ENCODE results near the gene DLGAP1. TPM values are rescaled to one million over a fixed set of nuclear protein-coding genes. Genes with fewer than 3 reads are reported as not detected.
"Not testable (repeated sequence)": the region's sequence is repeated elsewhere in the genome, so short reads cannot be mapped to it uniquely, and the experiment has no call there.

The DLGAP1 gene
- total RNA-seq, result 0.17 and 0.36 TPM in 2 replicates

GRCh38 chr18:4455113-4455811 is at the start of gene DLGAP1:
TSS of gene DLGAP1 (minus strand) at chr18:4455307.
- Mint-ChIP-seq H3K9me3 (peaks cover 11% of the 10 kb centered on the region), H3K36me3 (ENCODE audit: low read depth) (peaks cover 4% of the 10 kb centered on the region), H3K4me1 (ENCODE audit: low read depth) (no peaks in the 10 kb centered on the region), H3K4me3 (no peak within 1 kb of the TSS), H3K27me3 (ENCODE audit: insufficient read depth) (peaks cover 30% of the 10 kb centered on the region), H3K27ac (no peak within 1 kb of the TSS)
- intact Hi-C loops (cut with micrococcal nuclease), result loop anchor here (10.0 kb wide), 1 partner anchor 600 kb away; no protein-coding TSS in a partner anchor
- DNase-seq (ENCODE audit: low spot score), result no peak

- intact Hi-C loops (cut with micrococcal nuclease); H3K36me3 Mint-ChIP-seq (ENCODE audit: low read depth); DNase-seq (ENCODE audit: low spot score); H3K4me3 Mint-ChIP-seq; H3K27ac Mint-ChIP-seq; H3K27me3 Mint-ChIP-seq (ENCODE audit: insufficient read depth); H3K4me1 Mint-ChIP-seq (ENCODE audit: low read depth): not testable (repeated sequence)
- peaks cover 22% of the 10 kb centered on the region for H3K9me3 Mint-ChIP-seq
Observed at GRCh38 chr18:4494703-4495284, 39.7 kb upstream of the DLGAP1 start.

- Mint-ChIP-seq H3K9me3 (peaks cover 3% of the 10 kb centered on the region), H3K27ac (no peak overlapping the region), H3K4me3 (no peak overlapping the region), H3K4me1 (ENCODE audit: low read depth) (no peaks in the 10 kb centered on the region), H3K36me3 (ENCODE audit: low read depth) (no peaks in the 10 kb centered on the region), H3K27me3 (ENCODE audit: insufficient read depth) (no peaks in the 10 kb centered on the region)
- DNase-seq (ENCODE audit: low spot score), result no peak
- intact Hi-C loops (cut with micrococcal nuclease), result no loop called here
Observed at GRCh38 chr18:4468511-4468910, 13.4 kb upstream of the DLGAP1 start.

GRCh38 chr18:4454537-4455112 is 482 bp downstream of the DLGAP1 start:
- no peak overlapping the region for H3K27ac Mint-ChIP-seq
- intact Hi-C loops (cut with micrococcal nuclease), result loop anchor here (10.0 kb wide), 1 partner anchor 600 kb away; no protein-coding TSS in a partner anchor
- peaks cover 4% of the 10 kb centered on the region for H3K36me3 Mint-ChIP-seq (ENCODE audit: low read depth)
- H3K27me3 Mint-ChIP-seq (ENCODE audit: insufficient read depth), result peaks cover 30% of the 10 kb centered on the region
- H3K4me3 Mint-ChIP-seq, result no peak overlapping the region
- peaks cover 11% of the 10 kb centered on the region for H3K9me3 Mint-ChIP-seq
- DNase-seq (ENCODE audit: low spot score), result no peak
- H3K4me1 Mint-ChIP-seq (ENCODE audit: low read depth), result no peaks in the 10 kb centered on the region

GRCh38 chr18:4453874-4454536 is 1.1 kb downstream of the DLGAP1 start:
- Mint-ChIP-seq H3K9me3 (peaks cover 9% of the 10 kb centered on the region), H3K4me3 (no peak overlapping the region), H3K36me3 (ENCODE audit: low read depth) (peaks cover 4% of the 10 kb centered on the region), H3K4me1 (ENCODE audit: low read depth) (no peaks in the 10 kb centered on the region), H3K27me3 (ENCODE audit: insufficient read depth) (peaks cover 30% of the 10 kb centered on the region), H3K27ac (no peak overlapping the region)
- intact Hi-C loops (cut with micrococcal nuclease), result loop anchor here (10.0 kb wide), 1 partner anchor 601 kb away; no protein-coding TSS in a partner anchor
- no peak for DNase-seq (ENCODE audit: low spot score)

- no peak overlapping the region for H3K4me3 Mint-ChIP-seq
- H3K27ac Mint-ChIP-seq, result no peak overlapping the region
- intact Hi-C loops (cut with micrococcal nuclease), result loop anchor here (10.0 kb wide), 1 partner anchor 601 kb away; no protein-coding TSS in a partner anchor
- no peak for DNase-seq (ENCODE audit: low spot score)
- peaks cover 6% of the 10 kb centered on the region for H3K9me3 Mint-ChIP-seq
- H3K36me3 Mint-ChIP-seq (ENCODE audit: low read depth), result peaks cover 4% of the 10 kb centered on the region
- peaks cover 30% of the 10 kb centered on the region for H3K27me3 Mint-ChIP-seq (ENCODE audit: insufficient read depth)
- H3K4me1 Mint-ChIP-seq (ENCODE audit: low read depth), result no peaks in the 10 kb centered on the region
Observed at GRCh38 chr18:4453567-4453873, 1.6 kb downstream of the DLGAP1 start.

- no peaks in the 10 kb centered on the region for H3K36me3 Mint-ChIP-seq (ENCODE audit: low read depth)
- peaks cover 17% of the 10 kb centered on the region for H3K27me3 Mint-ChIP-seq (ENCODE audit: insufficient read depth)
- no peak overlapping the region for H3K27ac Mint-ChIP-seq
- intact Hi-C loops (cut with micrococcal nuclease), result loop anchor here (10.0 kb wide), 1 partner anchor 605 kb away; no protein-coding TSS in a partner anchor
- no peak overlapping the region for H3K4me3 Mint-ChIP-seq
- no peak for DNase-seq (ENCODE audit: low spot score)
- H3K9me3 Mint-ChIP-seq, result no peaks in the 10 kb centered on the region
- no peaks in the 10 kb centered on the region for H3K4me1 Mint-ChIP-seq (ENCODE audit: low read depth)
Observed at GRCh38 chr18:4450065-4450658, 4.9 kb downstream of the DLGAP1 start.

GRCh38 chr18:4445902-4446301 is 9.2 kb downstream of the DLGAP1 start:
- H3K4me1 Mint-ChIP-seq (ENCODE audit: low read depth), result no peaks in the 10 kb centered on the region
- no peaks in the 10 kb centered on the region for H3K36me3 Mint-ChIP-seq (ENCODE audit: low read depth)
- H3K9me3 Mint-ChIP-seq, result no peaks in the 10 kb centered on the region
- H3K27ac Mint-ChIP-seq, result no peak overlapping the region
- intact Hi-C loops (cut with micrococcal nuclease), result no loop called here
- H3K27me3 Mint-ChIP-seq (ENCODE audit: insufficient read depth), result no peaks in the 10 kb centered on the region
- H3K4me3 Mint-ChIP-seq, result no peak overlapping the region
- DNase-seq (ENCODE audit: low spot score), result no peak

GRCh38 chr18:4444306-4444705 is 10.8 kb downstream of the DLGAP1 start:
- intact Hi-C loops (cut with micrococcal nuclease), result no loop called here
- no peaks in the 10 kb centered on the region for H3K9me3 Mint-ChIP-seq
- H3K36me3 Mint-ChIP-seq (ENCODE audit: low read depth), result no peaks in the 10 kb centered on the region
- no peaks in the 10 kb centered on the region for H3K27me3 Mint-ChIP-seq (ENCODE audit: insufficient read depth)
- H3K4me3 Mint-ChIP-seq, result no peak overlapping the region
- H3K27ac Mint-ChIP-seq, result no peak overlapping the region
- no peaks in the 10 kb centered on the region for H3K4me1 Mint-ChIP-seq (ENCODE audit: low read depth)
- no peak for DNase-seq (ENCODE audit: low spot score)

- H3K9me3 Mint-ChIP-seq, result no peaks in the 10 kb centered on the region
- no peaks in the 10 kb centered on the region for H3K4me1 Mint-ChIP-seq (ENCODE audit: low read depth)
- no peaks in the 10 kb centered on the region for H3K36me3 Mint-ChIP-seq (ENCODE audit: low read depth)
- no peaks in the 10 kb centered on the region for H3K27me3 Mint-ChIP-seq (ENCODE audit: insufficient read depth)
- no peak for DNase-seq (ENCODE audit: low spot score)
- H3K4me3 Mint-ChIP-seq, result no peak overlapping the region
- no peak overlapping the region for H3K27ac Mint-ChIP-seq
- intact Hi-C loops (cut with micrococcal nuclease), result no loop called here
Observed at GRCh38 chr18:4441098-4441497, 14.0 kb downstream of the DLGAP1 start.

GRCh38 chr18:4438938-4439337 is 16.2 kb downstream of the DLGAP1 start:
- Mint-ChIP-seq H3K9me3 (no peaks in the 10 kb centered on the region), H3K4me3 (no peak overlapping the region), H3K4me1 (ENCODE audit: low read depth) (no peaks in the 10 kb centered on the region), H3K27ac (no peak overlapping the region), H3K27me3 (ENCODE audit: insufficient read depth) (no peaks in the 10 kb centered on the region), H3K36me3 (ENCODE audit: low read depth) (no peaks in the 10 kb centered on the region)
- DNase-seq (ENCODE audit: low spot score), result no peak
- intact Hi-C loops (cut with micrococcal nuclease), result no loop called here

GRCh38 chr18:4433717-4434116 is 21.4 kb downstream of the DLGAP1 start:
- intact Hi-C loops (cut with micrococcal nuclease), result no loop called here
- no peak overlapping the region for H3K27ac Mint-ChIP-seq
- H3K9me3 Mint-ChIP-seq, result no peaks in the 10 kb centered on the region
- H3K36me3 Mint-ChIP-seq (ENCODE audit: low read depth), result no peaks in the 10 kb centered on the region
- no peak overlapping the region for H3K4me3 Mint-ChIP-seq
- DNase-seq (ENCODE audit: low spot score), result no peak
- H3K4me1 Mint-ChIP-seq (ENCODE audit: low read depth), result no peaks in the 10 kb centered on the region
- H3K27me3 Mint-ChIP-seq (ENCODE audit: insufficient read depth), result no peaks in the 10 kb centered on the region

- no peak overlapping the region for H3K4me3 Mint-ChIP-seq
- no peak for DNase-seq (ENCODE audit: low spot score)
- H3K27me3 Mint-ChIP-seq (ENCODE audit: insufficient read depth), result no peaks in the 10 kb centered on the region
- H3K9me3 Mint-ChIP-seq, result no peaks in the 10 kb centered on the region
- intact Hi-C loops (cut with micrococcal nuclease), result no loop called here
- H3K4me1 Mint-ChIP-seq (ENCODE audit: low read depth), result no peaks in the 10 kb centered on the region
- no peaks in the 10 kb centered on the region for H3K36me3 Mint-ChIP-seq (ENCODE audit: low read depth)
- H3K27ac Mint-ChIP-seq, result no peak overlapping the region
Observed at GRCh38 chr18:4430836-4431235, 24.3 kb downstream of the DLGAP1 start.

All from activated T-helper 1 cell treated with anti-CD3 and anti-CD28 coated beads, Interleukin-12 subunit alpha, Interleukin-12 subunit beta, Interleukin-2, Interleukin-4 antibody, amounts not matched to agents 30 ng/mL and 10 ng/mL and 1 ng/mL, durations not matched to agents 14 hours and 24 hours and 36 hours (primary cell).